Astrocyte (in vitro differentiated cells and primary cell): ENCODE results near the gene CORO2A.

Experiments
- CTCF ChIP-seq: IDR thresholded peaks from 2 replicates; pipeline ENCODE4 v1.5.1; 2011; ENCODE audit warnings: low read depth, mild to moderate bottlenecking, inconsistent platforms, low read length, moderate library complexity; ENCODE audit not compliant: insufficient read depth
- EZH2 ChIP-seq: IDR thresholded peaks from 2 replicates; pipeline ENCODE4 v1.6.1; 2012; ENCODE audit warnings: mild to moderate bottlenecking, low read length, inconsistent platforms; ENCODE audit not compliant: insufficient read depth

GRCh38 chr9:98164912-98165311 is 27.5 kb downstream of the CORO2A start:
- no peak for TF ChIP-seq CTCF
- no peak for TF ChIP-seq EZH2
